Glutamatergic neuron (in vitro differentiated cells): ENCODE measurements around the gene UCK1. TPM values are rescaled to one million over a fixed set of nuclear protein-coding genes. Genes with fewer than 3 reads are reported as not detected.

Experiments used
- DNase-seq: peaks from one replicate; pipeline ENCODE4 v3.0.0; 2022
- H3K27ac Mint-ChIP-seq: one replicate; pipeline ENCODE4 v1.8.0; 2020; ENCODE audit warnings: mild to moderate bottlenecking, mixed read lengths, inconsistent platforms; ENCODE audit not compliant: unreplicated experiment
- H3K27me3 Mint-ChIP-seq: one replicate; pipeline ENCODE4 v1.8.0; 2020; ENCODE audit warnings: mild to moderate bottlenecking, moderate library complexity, mixed read lengths, inconsistent platforms; ENCODE audit not compliant: unreplicated experiment
- H3K36me3 Mint-ChIP-seq: one replicate; pipeline ENCODE4 v1.8.0; 2020; ENCODE audit warnings: mild to moderate bottlenecking, mixed read lengths, inconsistent platforms; ENCODE audit not compliant: unreplicated experiment
- H3K4me1 Mint-ChIP-seq: one replicate; pipeline ENCODE4 v1.8.0; 2020; ENCODE audit warnings: mild to moderate bottlenecking, low read depth, mixed read lengths, inconsistent platforms; ENCODE audit not compliant: unreplicated experiment
- H3K4me3 Mint-ChIP-seq: one replicate; pipeline ENCODE4 v1.8.0; 2020; ENCODE audit warnings: mild to moderate bottlenecking, mixed read lengths, inconsistent platforms; ENCODE audit not compliant: unreplicated experiment
- H3K9me3 Mint-ChIP-seq: one replicate; pipeline ENCODE4 v1.8.0; 2020; ENCODE audit warnings: mild to moderate bottlenecking, moderate library complexity, mixed read lengths, inconsistent platforms; ENCODE audit not compliant: unreplicated experiment
- CTCF ChIP-seq: fragments of 200-600 bp; sonication (generic); IDR thresholded peaks from one replicate; pipeline ENCODE4 v1.5.0; 2021; ENCODE audit not compliant: partially characterized antibody, unreplicated experiment
- total RNA-seq: library from RNA; stranded (reverse); fragmentation: NEBNext Ultra II Directional; extraction: Animal tissue kit (Norgen Biotek cat#: 25700); gene quantifications from one replicate; pipeline ENCODE4 v1.2.1, GENCODE V29; 2021; ENCODE audit not compliant: unreplicated experiment

UCK1 gene
- total RNA-seq, 1 donor from 2014 or later, result 24.8 TPM

GRCh38 chr9:131523086-131523388 is 8.0 kb downstream of the UCK1 start:
- no peak overlapping the region for H3K27ac Mint-ChIP-seq
- peaks cover 2% of the 10 kb centered on the region for H3K27me3 Mint-ChIP-seq
- no peak for DNase-seq
- H3K36me3 Mint-ChIP-seq, result no peaks in the 10 kb centered on the region
- TF ChIP-seq CTCF, result no peak
- peaks cover 2% of the 10 kb centered on the region for H3K9me3 Mint-ChIP-seq
- no peak overlapping the region for H3K4me3 Mint-ChIP-seq
- no peaks in the 10 kb centered on the region for H3K4me1 Mint-ChIP-seq

- H3K27ac Mint-ChIP-seq, result no peak overlapping the region
- no peaks in the 10 kb centered on the region for H3K36me3 Mint-ChIP-seq
- peaks cover 1% of the 10 kb centered on the region for H3K27me3 Mint-ChIP-seq
- no peak for TF ChIP-seq CTCF
- H3K4me3 Mint-ChIP-seq, result no peak overlapping the region
- H3K4me1 Mint-ChIP-seq, result no peaks in the 10 kb centered on the region
- DNase-seq, result no peak
- peaks cover 2% of the 10 kb centered on the region for H3K9me3 Mint-ChIP-seq
Observed at GRCh38 chr9:131522257-131523085, 8.6 kb downstream of the UCK1 start.

- H3K4me1 Mint-ChIP-seq, result no peaks in the 10 kb centered on the region
- no peak for DNase-seq
- H3K9me3 Mint-ChIP-seq, result peaks cover 2% of the 10 kb centered on the region
- H3K36me3 Mint-ChIP-seq, result no peaks in the 10 kb centered on the region
- no peak overlapping the region for H3K27ac Mint-ChIP-seq
- H3K27me3 Mint-ChIP-seq, result peaks cover 1% of the 10 kb centered on the region
- TF ChIP-seq CTCF, result no peak
- H3K4me3 Mint-ChIP-seq, result no peak overlapping the region
Observed at GRCh38 chr9:131521822-131522221, 9.2 kb downstream of the UCK1 start.

- Mint-ChIP-seq H3K27me3 (peaks cover 1% of the 10 kb centered on the region), H3K27ac (no peak overlapping the region), H3K4me1 (no peaks in the 10 kb centered on the region), H3K4me3 (no peak overlapping the region), H3K9me3 (peaks cover 2% of the 10 kb centered on the region), H3K36me3 (no peaks in the 10 kb centered on the region)
- DNase-seq, result no peak
- TF ChIP-seq CTCF, result no peak
Observed at GRCh38 chr9:131521203-131521602, 9.9 kb downstream of the UCK1 start.

- Mint-ChIP-seq H3K4me1 (no peaks in the 10 kb centered on the region), H3K4me3 (no peak overlapping the region), H3K9me3 (peaks cover 2% of the 10 kb centered on the region), H3K36me3 (no peaks in the 10 kb centered on the region), H3K27ac (no peak overlapping the region), H3K27me3 (no peaks in the 10 kb centered on the region)
- TF ChIP-seq CTCF, result no peak
- DNase-seq, result no peak
Observed at GRCh38 chr9:131520503-131520902, 10.6 kb downstream of the UCK1 start.
